SK-N-SH (cell line): ENCODE measurements around the gene DDX24. TPM values are rescaled to one million over a fixed set of nuclear protein-coding genes. Genes with fewer than 3 reads are reported as not detected.

ENCODE experiments used
- CTCF ChIA-PET: fragments of 300-600, 350-600 bp; formaldehyde crosslinking; extraction: SDS; loops from one replicate; lab custom pipeline; 2021; lab: Yijun Ruan, JAX
- POLR2A ChIA-PET: fragments of 350-600 bp; sonication (Branson Sonifier 250); formaldehyde crosslinking; extraction: SDS; loops from one replicate; lab custom pipeline; 2020; ENCODE audit warnings: antibody characterized with exemption, inconsistent platforms; lab: Yijun Ruan, JAX
- DNase-seq: peaks from one replicate; pipeline ENCODE4 v3.0.0; 2012
- H2AFZ ChIP-seq: fragments of 200-600 bp; sonication (generic); 2 replicates; pipeline ENCODE4 v1.8.1; 2016; ENCODE audit warnings: antibody characterized with exemption, mild to moderate bottlenecking, low read depth
- H3F3A ChIP-seq: fragments of 200-600 bp; sonication (generic); replicated peaks from 2 replicates; pipeline ENCODE3; 2016; ENCODE audit warnings: antibody characterized with exemption, mild to moderate bottlenecking; ENCODE audit not compliant: insufficient read depth
- H3K27ac ChIP-seq, 2 experiments: fragments of 200-500 bp in 1 of 2; fragments of 200-600 bp in 1 of 2; sonication (Bioruptor generic) in 1 of 2; sonication (generic), shearing (Covaris generic) in 1 of 2; 2 replicates each; pipeline versions ENCODE4 v1.5.1 to v1.6.1; 2014 to 2016; ENCODE audit warnings: low read depth in 2 of 2, inconsistent platforms in 1 of 2, low read length in 1 of 2, mild to moderate bottlenecking in 1 of 2, mixed read lengths in 1 of 2
- H3K27me3 ChIP-seq: fragments of 200-600 bp; sonication (generic), shearing (Covaris generic); 2 replicates; pipeline ENCODE4 v1.6.1; 2016; ENCODE audit warnings: mixed run types; ENCODE audit not compliant: insufficient read depth
- H3K36me3 ChIP-seq, 2 experiments: fragments of 200-500 bp in 1 of 2; fragments of 200-600 bp in 1 of 2; sonication (Bioruptor generic) in 1 of 2; sonication (generic) in 1 of 2; replicated peaks in 1 of 2; 2 replicates each; pipeline versions ENCODE3 to v1.5.1; 2014 to 2016; ENCODE audit warnings: low read length in 1 of 2, mild to moderate bottlenecking in 1 of 2; ENCODE audit not compliant: insufficient read depth in 2 of 2, control insufficient read depth in 1 of 2
- H3K4me1 ChIP-seq, 2 experiments: fragments of 200-500 bp in 1 of 2; fragments of 200-600 bp in 1 of 2; sonication (Bioruptor generic) in 1 of 2; sonication (generic), shearing (Covaris generic) in 1 of 2; 2 replicates each; pipeline versions ENCODE4 v1.5.1 to v1.6.1; 2014 to 2016; ENCODE audit warnings: low read depth in 1 of 2, low read length in 1 of 2, mixed run types in 1 of 2; ENCODE audit not compliant: insufficient read depth in 2 of 2, control insufficient read depth in 1 of 2
- H3K4me2 ChIP-seq: fragments of 200-600 bp; sonication (generic), shearing (Covaris generic); 2 replicates; pipeline ENCODE4 v1.6.1; 2017; ENCODE audit warnings: mixed run types
- H3K4me3 ChIP-seq, 2 experiments: fragments of 200-500 bp in 1 of 2; fragments of 200-600 bp in 1 of 2; sonication (Bioruptor generic) in 1 of 2; sonication (generic), shearing (Covaris generic) in 1 of 2; 2 replicates each; pipeline versions ENCODE4 v1.5.1 to v1.8.1; 2014 to 2016; ENCODE audit warnings: low read depth in 2 of 2, inconsistent platforms in 1 of 2, low read length in 1 of 2, mild to moderate bottlenecking in 1 of 2, mixed read lengths in 1 of 2, moderate library complexity in 1 of 2
- H3K79me2 ChIP-seq: fragments of 200-600 bp; sonication (generic); 2 replicates; pipeline ENCODE4 v1.8.1; 2017; ENCODE audit warnings: mild to moderate bottlenecking; ENCODE audit not compliant: insufficient read depth
- H3K9ac ChIP-seq: fragments of 200-600 bp; sonication (generic); 2 replicates; pipeline ENCODE4 v1.6.1; 2017; ENCODE audit warnings: mixed run types
- H3K9me2 ChIP-seq: fragments of 200-600 bp; sonication (generic); 2 replicates; pipeline ENCODE4 v1.6.1; 2017; ENCODE audit warnings: mixed run types
- H3K9me3 ChIP-seq: fragments of 200-600 bp; sonication (generic); 2 replicates; pipeline ENCODE4 v1.6.1; 2017; ENCODE audit warnings: mixed run types, mild to moderate bottlenecking, moderate library complexity
- H4K20me1 ChIP-seq: fragments of 200-600 bp; sonication (generic); 2 replicates; pipeline ENCODE4 v1.6.1; 2017; ENCODE audit warnings: mild to moderate bottlenecking, mixed run types; ENCODE audit not compliant: insufficient read depth
- CHD2 ChIP-seq: fragments of 150-350 bp; IDR thresholded peaks from 2 replicates; pipeline ENCODE4 v1.6.1; 2018; ENCODE audit warnings: low read length; ENCODE audit not compliant: partially characterized antibody
- EZH2phosphoT487 ChIP-seq: fragments of 200-600 bp; sonication (generic); IDR thresholded peaks from 2 replicates; pipeline ENCODE4 v1.6.1; 2017; ENCODE audit warnings: low read depth, mixed run types, mild to moderate bottlenecking, antibody characterized with exemption, moderate library complexity, borderline replicate concordance
- FOSL2 ChIP-seq: IDR thresholded peaks from 2 replicates; pipeline ENCODE4 v1.4.0; 2012; ENCODE audit warnings: low read depth, mild to moderate bottlenecking, moderate library complexity, borderline replicate concordance
- GABPA ChIP-seq: IDR thresholded peaks from 2 replicates; pipeline ENCODE4 v1.4.0; 2012; ENCODE audit warnings: low read depth, mild to moderate bottlenecking
- RAD21 ChIP-seq: IDR thresholded peaks from 2 replicates; pipeline ENCODE4 v1.6.1; 2012; ENCODE audit warnings: mild to moderate bottlenecking, low read length
- REST ChIP-seq: IDR thresholded peaks from 2 replicates; pipeline ENCODE4 v1.6.1; 2012; ENCODE audit warnings: mild to moderate bottlenecking, low read depth, low read length, moderate library complexity
- TAF1 ChIP-seq: IDR thresholded peaks from 2 replicates; pipeline ENCODE4 v1.6.1; 2012; ENCODE audit warnings: low read depth, mild to moderate bottlenecking, low read length, moderate library complexity, borderline replicate concordance
- TEAD4 ChIP-seq: IDR thresholded peaks from 2 replicates; pipeline ENCODE4 v1.4.0; 2012; ENCODE audit warnings: mild to moderate bottlenecking, borderline replicate concordance; ENCODE audit not compliant: insufficient read depth
- YY1 ChIP-seq: IDR thresholded peaks from 2 replicates; pipeline ENCODE4 v1.4.0; 2012; ENCODE audit warnings: low read depth, mild to moderate bottlenecking
- ZBTB33 ChIP-seq: IDR thresholded peaks from 2 replicates; pipeline ENCODE4 v1.4.0; 2012; ENCODE audit warnings: low read depth, borderline replicate concordance
- WGBS: methylation state at CpG from one replicate; pipeline ENCODE4 v1.1.6; 2017; ENCODE audit warnings: low lambda C conversion rate; 5-methylcytosine and 5-hydroxymethylcytosine counted together
- polyA plus RNA-seq, 3 experiments: library from polyadenylated mRNA; depleted of rRNA; stranded (reverse); fragments of >200 nt; gene quantifications; 2 replicates each; pipeline ENCODE4 v1.2.3, GENCODE V29; 2012
- TF ChIP-seq, protein P1 (sequence below): fragments of 150-350 bp; IDR thresholded peaks from 2 replicates; pipeline ENCODE4 v1.6.1; 2016; ENCODE audit warnings: mild to moderate bottlenecking, low read depth, low read length

Gene DDX24
- polyA plus RNA-seq, 1 of the 3 experiments (the other 2 are of a cell fraction): 108 TPM

DNA sequence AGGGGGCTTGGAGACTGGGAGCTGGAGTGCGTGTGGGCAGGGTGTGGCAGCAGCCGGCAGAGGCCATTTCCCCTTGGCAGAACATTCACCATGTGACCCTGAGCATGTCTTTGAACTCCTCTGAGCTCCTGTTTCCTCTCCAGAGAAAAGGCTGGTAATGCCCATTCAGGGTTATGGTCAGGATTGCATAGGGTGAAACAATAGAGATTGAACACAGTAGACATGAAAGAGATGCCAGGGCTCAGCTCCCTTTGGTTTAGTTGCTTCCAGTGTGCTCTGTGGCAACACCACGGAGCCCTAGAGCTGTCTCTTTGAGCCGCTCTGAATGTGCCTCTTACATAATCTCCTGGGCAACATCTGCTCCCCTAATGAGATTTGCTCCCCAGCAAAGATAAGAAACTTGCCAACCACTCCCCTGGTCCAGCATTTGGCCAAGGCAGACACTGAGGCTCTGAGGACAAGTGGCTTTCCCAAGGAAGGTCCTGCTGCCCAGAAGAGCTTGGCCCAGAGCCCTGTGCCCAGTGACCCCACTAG, 34.1 kb upstream of the DDX24 start (continued):
- TF ChIP-seq REST (no peak), GABPA (no peak), CHD2 (peak; percentile 27)
- TF ChIP-seq, all 33 proteins: peak for 4

DNA sequence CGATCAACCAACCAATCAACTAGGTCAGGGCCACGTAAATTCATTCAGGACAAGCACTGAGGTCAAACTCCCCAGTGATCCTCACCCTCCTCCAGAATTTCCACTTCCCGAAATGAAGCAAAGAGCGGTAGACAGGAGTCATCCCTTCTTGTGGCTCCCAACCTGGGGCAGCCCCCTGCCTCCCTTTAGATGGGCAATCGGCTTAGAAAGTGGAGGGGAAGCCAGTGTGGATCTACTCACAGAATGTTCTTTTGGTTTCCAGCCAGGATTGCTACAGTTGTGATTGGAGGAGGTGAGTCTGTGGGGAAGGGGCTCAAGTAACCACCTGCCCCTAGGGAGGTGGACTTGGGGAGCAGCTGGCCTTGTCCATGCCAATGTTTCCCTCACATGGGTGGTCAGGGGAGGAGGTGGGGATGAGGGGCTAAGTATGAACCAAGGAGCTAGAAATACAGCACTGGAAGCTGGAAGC, 33.6 kb upstream of the DDX24 start:
- H3K4me3 ChIP-seq: no peak overlapping the region
- peaks cover 0 to 38% of the 10 kb centered on the region in 2 experiments; a peak in 1 of 4 replicates for H3K4me1 ChIP-seq
- H3K9me2 ChIP-seq: no peaks in the 10 kb centered on the region
- no peak for TF ChIP-seq TAF1
- no peak for TF ChIP-seq GABPA
- no peak for TF ChIP-seq TEAD4
- TF ChIP-seq, protein P1, sequence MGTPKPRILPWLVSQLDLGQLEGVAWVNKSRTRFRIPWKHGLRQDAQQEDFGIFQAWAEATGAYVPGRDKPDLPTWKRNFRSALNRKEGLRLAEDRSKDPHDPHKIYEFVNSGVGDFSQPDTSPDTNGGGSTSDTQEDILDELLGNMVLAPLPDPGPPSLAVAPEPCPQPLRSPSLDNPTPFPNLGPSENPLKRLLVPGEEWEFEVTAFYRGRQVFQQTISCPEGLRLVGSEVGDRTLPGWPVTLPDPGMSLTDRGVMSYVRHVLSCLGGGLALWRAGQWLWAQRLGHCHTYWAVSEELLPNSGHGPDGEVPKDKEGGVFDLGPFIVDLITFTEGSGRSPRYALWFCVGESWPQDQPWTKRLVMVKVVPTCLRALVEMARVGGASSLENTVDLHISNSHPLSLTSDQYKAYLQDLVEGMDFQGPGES: no peak
- TF ChIP-seq, all 33 proteins: peak for 0
- Histone ChIP-seq H2AFZ (no peak overlapping the region), H3K27me3 (no peaks in the 10 kb centered on the region), H3F3A (no peaks in the 10 kb centered on the region), H3K4me2 (no peak overlapping the region), H3K36me3 (no peaks in the 10 kb centered on the region), H3K79me2 (no peaks in the 10 kb centered on the region), H3K9ac (no peak overlapping the region), H3K9me3 (no peaks in the 10 kb centered on the region), H4K20me1 (no peaks in the 10 kb centered on the region), H3K27ac (no peak overlapping the region)
- ChIA-PET CTCF (interaction anchor here (0.9 to 3.3 kb wide), 4 partner anchors 18 to 64 kb away, joined by 5 to 14 read pairs (median 12); no protein-coding TSS in a partner anchor), POLR2A (interaction anchor here (0.9 to 1.2 kb wide), 2 partner anchors 11 to 14 kb away, joined by 3 read pairs; no protein-coding TSS in a partner anchor)
- WGBS: 78% methylated on average over 5 of the region's 5 CpGs
- DNase-seq: no peak

DNA sequence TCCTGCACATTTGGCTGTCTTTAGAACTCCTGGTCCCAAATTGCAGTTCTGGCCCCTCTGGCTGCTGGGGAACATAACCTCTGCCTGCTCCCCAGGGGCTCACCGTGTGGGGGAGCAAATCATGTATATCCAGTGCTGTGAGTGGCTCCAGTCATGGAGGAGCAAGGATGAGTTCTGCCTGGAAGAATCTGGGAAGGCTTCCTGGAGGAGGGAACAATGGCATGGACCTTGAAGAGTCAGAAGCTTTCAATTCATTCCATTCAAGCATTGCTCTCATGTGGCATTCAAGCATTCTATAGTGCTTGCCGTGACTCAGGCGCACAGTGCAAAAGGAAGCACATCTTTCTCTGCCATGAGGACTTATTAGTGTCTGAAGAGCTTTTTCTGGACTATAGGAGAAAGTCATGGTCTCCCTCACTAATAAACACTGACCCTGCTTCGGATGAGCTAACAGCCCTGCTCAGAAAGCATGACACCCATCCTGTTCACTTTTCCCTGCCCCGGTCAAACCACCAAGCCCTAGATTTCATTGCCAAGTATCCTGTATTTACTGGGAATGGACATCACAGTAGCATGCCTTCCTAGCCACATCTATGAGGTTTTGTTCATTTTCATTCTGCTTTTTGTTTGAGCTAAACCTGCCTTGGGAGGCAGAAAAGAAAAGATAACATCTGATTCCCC, 33.0 kb upstream of the DDX24 start:
- POLR2A ChIA-PET: no interaction called here
- Histone ChIP-seq H3K4me3 (no peak overlapping the region), H3K36me3 (no peaks in the 10 kb centered on the region), H3K9me2 (no peaks in the 10 kb centered on the region), H3K27me3 (no peaks in the 10 kb centered on the region), H3K79me2 (no peaks in the 10 kb centered on the region), H3K4me1 (peaks cover 0 to 36% of the 10 kb centered on the region in 2 experiments; a peak in 1 of 4 replicates), H3K9me3 (no peaks in the 10 kb centered on the region), H3K9ac (no peak overlapping the region), H3K4me2 (no peak overlapping the region), H2AFZ (no peak overlapping the region), H4K20me1 (no peaks in the 10 kb centered on the region), H3F3A (no peaks in the 10 kb centered on the region), H3K27ac (no peak overlapping the region; a peak in 1 of 4 replicates)
- WGBS: 87% methylated on average over 5 of the region's 5 CpGs
- CTCF ChIA-PET: interaction anchor here (2.7 to 3.3 kb wide), 3 partner anchors 19 to 63 kb away, joined by 11 to 14 read pairs (median 12); no protein-coding TSS in a partner anchor
- DNase-seq: no peak
- TF ChIP-seq EZH2phosphoT487 (no peak), ZBTB33 (no peak), FOSL2 (no peak), RAD21 (no peak), YY1 (no peak)
